SK-N-SH (cell line): ENCODE data around the gene RCAN3. TPM values are rescaled to one million over a fixed set of nuclear protein-coding genes. Genes with fewer than 3 reads are reported as not detected.
"Not testable (repeated sequence)": the region's sequence is repeated elsewhere in the genome, so short reads cannot be mapped to it uniquely, and the experiment has no call there.

Source experiments
- CTCF ChIA-PET: fragments of 300-600, 350-600 bp; formaldehyde crosslinking; extraction: SDS; loops from one replicate; lab custom pipeline; 2021; lab: Yijun Ruan, JAX
- POLR2A ChIA-PET: fragments of 350-600 bp; sonication (Branson Sonifier 250); formaldehyde crosslinking; extraction: SDS; loops from one replicate; lab custom pipeline; 2020; ENCODE audit warnings: antibody characterized with exemption, inconsistent platforms; lab: Yijun Ruan, JAX
- DNase-seq: peaks from one replicate; pipeline ENCODE4 v3.0.0; 2012
- H2AFZ ChIP-seq: fragments of 200-600 bp; sonication (generic); 2 replicates; pipeline ENCODE4 v1.8.1; 2016; ENCODE audit warnings: antibody characterized with exemption, mild to moderate bottlenecking, low read depth
- H3F3A ChIP-seq: fragments of 200-600 bp; sonication (generic); replicated peaks from 2 replicates; pipeline ENCODE3; 2016; ENCODE audit warnings: antibody characterized with exemption, mild to moderate bottlenecking; ENCODE audit not compliant: insufficient read depth
- H3K27ac ChIP-seq, 2 experiments: fragments of 200-500 bp in 1 of 2; fragments of 200-600 bp in 1 of 2; sonication (Bioruptor generic) in 1 of 2; sonication (generic), shearing (Covaris generic) in 1 of 2; 2 replicates each; pipeline versions ENCODE4 v1.5.1 to v1.6.1; 2014 to 2016; ENCODE audit warnings: low read depth in 2 of 2, inconsistent platforms in 1 of 2, low read length in 1 of 2, mild to moderate bottlenecking in 1 of 2, mixed read lengths in 1 of 2
- H3K27me3 ChIP-seq: fragments of 200-600 bp; sonication (generic), shearing (Covaris generic); 2 replicates; pipeline ENCODE4 v1.6.1; 2016; ENCODE audit warnings: mixed run types; ENCODE audit not compliant: insufficient read depth
- H3K36me3 ChIP-seq, 2 experiments: fragments of 200-500 bp in 1 of 2; fragments of 200-600 bp in 1 of 2; sonication (Bioruptor generic) in 1 of 2; sonication (generic) in 1 of 2; replicated peaks in 1 of 2; 2 replicates each; pipeline versions ENCODE3 to v1.5.1; 2014 to 2016; ENCODE audit warnings: low read length in 1 of 2, mild to moderate bottlenecking in 1 of 2; ENCODE audit not compliant: insufficient read depth in 2 of 2, control insufficient read depth in 1 of 2
- H3K4me1 ChIP-seq, 2 experiments: fragments of 200-500 bp in 1 of 2; fragments of 200-600 bp in 1 of 2; sonication (Bioruptor generic) in 1 of 2; sonication (generic), shearing (Covaris generic) in 1 of 2; 2 replicates each; pipeline versions ENCODE4 v1.5.1 to v1.6.1; 2014 to 2016; ENCODE audit warnings: low read depth in 1 of 2, low read length in 1 of 2, mixed run types in 1 of 2; ENCODE audit not compliant: insufficient read depth in 2 of 2, control insufficient read depth in 1 of 2
- H3K4me2 ChIP-seq: fragments of 200-600 bp; sonication (generic), shearing (Covaris generic); 2 replicates; pipeline ENCODE4 v1.6.1; 2017; ENCODE audit warnings: mixed run types
- H3K4me3 ChIP-seq, 2 experiments: fragments of 200-500 bp in 1 of 2; fragments of 200-600 bp in 1 of 2; sonication (Bioruptor generic) in 1 of 2; sonication (generic), shearing (Covaris generic) in 1 of 2; 2 replicates each; pipeline versions ENCODE4 v1.5.1 to v1.8.1; 2014 to 2016; ENCODE audit warnings: low read depth in 2 of 2, inconsistent platforms in 1 of 2, low read length in 1 of 2, mild to moderate bottlenecking in 1 of 2, mixed read lengths in 1 of 2, moderate library complexity in 1 of 2
- H3K79me2 ChIP-seq: fragments of 200-600 bp; sonication (generic); 2 replicates; pipeline ENCODE4 v1.8.1; 2017; ENCODE audit warnings: mild to moderate bottlenecking; ENCODE audit not compliant: insufficient read depth
- H3K9ac ChIP-seq: fragments of 200-600 bp; sonication (generic); 2 replicates; pipeline ENCODE4 v1.6.1; 2017; ENCODE audit warnings: mixed run types
- H3K9me2 ChIP-seq: fragments of 200-600 bp; sonication (generic); 2 replicates; pipeline ENCODE4 v1.6.1; 2017; ENCODE audit warnings: mixed run types
- H3K9me3 ChIP-seq: fragments of 200-600 bp; sonication (generic); 2 replicates; pipeline ENCODE4 v1.6.1; 2017; ENCODE audit warnings: mixed run types, mild to moderate bottlenecking, moderate library complexity
- H4K20me1 ChIP-seq: fragments of 200-600 bp; sonication (generic); 2 replicates; pipeline ENCODE4 v1.6.1; 2017; ENCODE audit warnings: mild to moderate bottlenecking, mixed run types; ENCODE audit not compliant: insufficient read depth
- CTCF ChIP-seq: fragments of 200-600 bp; sonication (generic); IDR thresholded peaks from 2 replicates; pipeline ENCODE4 v1.6.1; 2017; ENCODE audit warnings: antibody characterized with exemption, mild to moderate bottlenecking, moderate library complexity
- GATA2 ChIP-seq: sonication (generic); formaldehyde crosslinking; IDR thresholded peaks from 2 replicates; pipeline ENCODE4 v1.5.0; 2020; ENCODE audit warnings: mild to moderate bottlenecking, missing genetic modification reagents
- MXI1 ChIP-seq: IDR thresholded peaks from 2 replicates; pipeline ENCODE4 v1.6.1; 2012; ENCODE audit warnings: mild to moderate bottlenecking, low read depth, low read length, improper control_type of control experiment
- RAD21 ChIP-seq: IDR thresholded peaks from 2 replicates; pipeline ENCODE4 v1.6.1; 2012; ENCODE audit warnings: mild to moderate bottlenecking, low read length
- RCOR1 ChIP-seq: fragments of 150-350 bp; IDR thresholded peaks from 2 replicates; pipeline ENCODE4 v1.6.1; 2017; ENCODE audit warnings: antibody characterized with exemption, low read length
- REST ChIP-seq: IDR thresholded peaks from 2 replicates; pipeline ENCODE4 v1.6.1; 2012; ENCODE audit warnings: mild to moderate bottlenecking, low read depth, low read length, moderate library complexity
- TCF12 ChIP-seq: IDR thresholded peaks from 2 replicates; pipeline ENCODE4 v1.4.0; 2012
- USF1 ChIP-seq: IDR thresholded peaks from 2 replicates; pipeline ENCODE4 v1.4.0; 2012; ENCODE audit warnings: low read depth, borderline replicate concordance
- WGBS: methylation state at CpG from one replicate; pipeline ENCODE4 v1.1.6; 2017; ENCODE audit warnings: low lambda C conversion rate; 5-methylcytosine and 5-hydroxymethylcytosine counted together
- polyA plus RNA-seq, 3 experiments: library from polyadenylated mRNA; depleted of rRNA; stranded (reverse); fragments of >200 nt; gene quantifications; 2 replicates each; pipeline ENCODE4 v1.2.3, GENCODE V29; 2012

RCAN3 gene
- polyA plus RNA-seq, 1 of the 3 experiments (the other 2 are of a cell fraction), result 4.8 TPM

GRCh38 chr1:24491577-24492360 lies 10.9 kb upstream of the RCAN3 start:
- H3K4me3 ChIP-seq, result peak overlapping the region; percentile 6 to 48; a peak in 3 of 4 replicates
- no peaks in the 10 kb centered on the region for H3K27me3 ChIP-seq
- H2AFZ ChIP-seq, result peak overlapping the region; percentile 87
- DNase-seq, result peak; percentile 56
- CTCF ChIA-PET, result interaction anchor here (0.6 to 2.6 kb wide), 9 partner anchors 9 to 293 kb away, joined by 3 to 12 read pairs (median 5); partner anchors contain the start of genes RCAN3 and STPG1
- TF ChIP-seq CTCF (peak; percentile 38), TCF12 (peak; percentile 20; the same call in 1 of the 2 replicates), RCOR1 (no peak), GATA2 (peak; percentile 62)
- peaks cover 7% of the 10 kb centered on the region for H3F3A ChIP-seq
- H3K4me2 ChIP-seq, result peak overlapping the region; percentile 72
- 13% methylated on average over 15 of the region's 15 CpGs for WGBS
- H3K36me3 ChIP-seq, result no peaks in the 10 kb centered on the region
- no peaks in the 10 kb centered on the region for H3K4me1 ChIP-seq
- H4K20me1 ChIP-seq, result no peaks in the 10 kb centered on the region
- POLR2A ChIA-PET, result no interaction called here
- H3K9me2 ChIP-seq, result no peaks in the 10 kb centered on the region
- no peak overlapping the region; a peak in 1 of 4 replicates for H3K27ac ChIP-seq
- no peak overlapping the region for H3K9ac ChIP-seq
- H3K79me2 ChIP-seq, result no peaks in the 10 kb centered on the region
- no peaks in the 10 kb centered on the region for H3K9me3 ChIP-seq

GRCh38 chr1:24492935-24493334 lies 9.7 kb upstream of the RCAN3 start:
- H3K9ac ChIP-seq, H3K4me2 ChIP-seq, H3K4me1 ChIP-seq, DNase-seq, H3K9me3 ChIP-seq, H3K4me3 ChIP-seq, H3K27me3 ChIP-seq, H3K27ac ChIP-seq, H4K20me1 ChIP-seq, H2AFZ ChIP-seq, H3K79me2 ChIP-seq, H3K9me2 ChIP-seq, H3K36me3 ChIP-seq, H3F3A ChIP-seq: not testable (repeated sequence)
- WGBS, result 89% methylated on average over 9 of the region's 9 CpGs
- CTCF ChIA-PET, result interaction anchor here (1.6 to 2.6 kb wide), 3 partner anchors 11 to 294 kb away, joined by 3 to 10 read pairs (median 10); no protein-coding TSS in a partner anchor
- POLR2A ChIA-PET, result interaction anchor here (0.6 kb wide), 1 partner anchor 205 kb away, joined by 6 read pairs; no protein-coding TSS in a partner anchor

GRCh38 chr1:24493785-24494184 lies 8.9 kb upstream of the RCAN3 start:
- Histone ChIP-seq H3K4me1 (no peaks in the 10 kb centered on the region), H3K9me3 (no peaks in the 10 kb centered on the region), H3K27ac (no peak overlapping the region), H3K9ac (no peak overlapping the region), H3K4me3 (no peak overlapping the region), H3K27me3 (no peaks in the 10 kb centered on the region), H3K9me2 (no peaks in the 10 kb centered on the region), H3K4me2 (no peak overlapping the region)
- TF ChIP-seq MXI1 (no peak), TCF12 (no peak), REST (no peak), RAD21 (no peak), USF1 (no peak), GATA2 (no peak)
- TF ChIP-seq, all 33 proteins: peak for 0
- H3K79me2 ChIP-seq, result no peaks in the 10 kb centered on the region
- peaks cover 7% of the 10 kb centered on the region for H3F3A ChIP-seq
- ChIA-PET CTCF (interaction anchor here (1.7 kb wide), 1 partner anchor 10 kb away, joined by 4 read pairs; no protein-coding TSS in a partner anchor), POLR2A (no interaction called here)
- no peaks in the 10 kb centered on the region for H3K36me3 ChIP-seq
- DNase-seq, result no peak
- 79% methylated on average over 3 of the region's 3 CpGs for WGBS
- H4K20me1 ChIP-seq, result no peaks in the 10 kb centered on the region
- no peak overlapping the region for H2AFZ ChIP-seq
